C1 segment of cervical spinal cord (tissue), 14 donors: ENCODE data around the gene ITPR1.

Experiments
- DNase-seq, 14 donors: peaks; one replicate each; lab custom pipeline; 2025; lab: John Stamatoyannopoulos, UW

ITPR1 gene

GRCh38 chr3:4565809-4566501, 72.8 kb downstream of the ITPR1 start:
- no peak for DNase-seq

GRCh38 chr3:4568841-4569240, 75.7 kb downstream of the ITPR1 start:
- DNase-seq = no peak

GRCh38 chr3:4570840-4571621, 77.9 kb downstream of the ITPR1 start:
- no peak for DNase-seq

GRCh38 chr3:4571690-4572334, 78.7 kb downstream of the ITPR1 start:
- no peak for DNase-seq

- no peak for DNase-seq
These were observed 80.0 kb downstream of the ITPR1 start for GRCh38 chr3:4573153-4573552.

DNA sequence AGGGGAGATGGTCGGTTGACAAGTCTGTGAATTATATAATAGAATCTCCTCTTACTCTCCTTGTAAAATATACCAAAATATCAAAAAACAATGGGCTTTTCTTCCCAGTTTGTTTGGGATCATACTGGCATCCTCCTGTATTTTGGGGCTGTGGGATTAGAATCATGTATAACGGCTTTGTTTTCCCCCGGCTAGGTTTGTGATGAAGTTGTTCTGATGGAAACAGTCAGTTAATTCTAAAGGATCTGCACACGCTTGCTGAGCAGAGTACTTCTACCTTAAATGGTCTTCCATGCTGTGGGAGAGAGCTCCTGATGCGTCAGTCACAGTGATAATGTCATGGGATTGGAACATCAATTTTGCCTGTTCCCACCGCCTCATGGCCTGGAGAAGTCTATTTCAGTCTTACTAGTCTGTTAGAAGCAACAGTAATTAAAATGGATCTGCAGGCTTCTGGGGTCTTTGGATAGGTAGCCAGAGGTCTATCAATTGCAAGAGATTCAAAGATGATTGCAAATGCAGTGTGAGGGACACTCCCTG, 81.3 kb downstream of the ITPR1 start:
- DNase-seq = no peak

DNA sequence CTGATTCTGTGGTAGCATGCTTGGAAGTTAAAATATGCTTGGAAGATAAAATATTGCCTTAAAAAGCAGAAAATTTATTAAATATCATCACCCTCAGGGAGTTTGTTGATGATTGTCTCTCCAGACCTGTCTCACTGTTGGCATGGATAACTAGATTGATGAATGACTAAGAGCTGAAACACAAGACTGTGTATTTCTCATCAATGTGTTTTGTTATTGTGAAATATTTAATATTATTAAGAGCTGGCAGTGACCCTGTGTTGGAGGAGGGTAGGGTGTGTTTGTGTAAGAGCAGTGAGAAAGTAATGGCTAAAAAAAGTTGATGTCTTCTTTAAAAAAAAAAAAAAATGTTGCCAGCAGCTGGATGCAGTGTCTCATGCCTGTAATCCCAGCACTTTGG, 82.2 kb downstream of the ITPR1 start:
- no peak for DNase-seq

GRCh38 chr3:4577721-4578120, 84.6 kb downstream of the ITPR1 start:
- no peak for DNase-seq

DNA sequence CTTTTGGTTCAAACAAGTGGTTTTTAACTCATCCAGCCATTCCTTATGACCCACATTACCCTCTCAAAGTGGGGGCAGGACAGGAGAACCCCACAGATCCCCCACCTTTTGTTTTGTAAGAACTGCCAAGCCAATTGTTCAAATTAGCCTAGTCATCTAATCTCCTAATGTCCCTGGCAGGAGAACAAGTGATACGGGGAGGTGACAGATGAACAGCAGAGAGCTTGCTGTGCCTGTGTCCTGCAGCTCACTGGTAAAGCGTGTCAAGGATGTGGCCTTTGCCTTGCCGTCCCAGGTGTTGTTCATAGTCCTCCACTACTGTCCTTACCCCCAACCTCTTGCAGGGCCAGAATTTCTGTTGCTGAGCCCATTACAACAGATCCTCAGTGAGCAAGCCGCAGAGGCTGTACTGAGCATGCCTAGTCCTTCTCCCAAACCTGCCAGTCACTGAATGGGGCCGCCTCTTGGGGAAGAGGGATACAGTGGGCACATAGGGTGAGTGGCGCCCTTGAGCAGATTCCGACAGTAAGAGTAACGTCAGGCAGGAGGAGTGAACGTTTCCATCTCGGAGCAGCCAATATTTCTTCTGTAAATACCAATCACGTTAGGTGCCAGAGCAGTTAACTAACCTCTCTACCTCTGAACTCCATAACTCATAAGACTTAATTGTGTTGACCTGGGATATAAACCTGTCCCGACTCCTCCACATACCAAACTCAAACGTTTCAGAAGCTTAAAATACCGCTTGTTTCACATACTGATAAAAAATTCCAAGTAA, 87.4 kb downstream of the ITPR1 start:
- no peak for DNase-seq

DNA sequence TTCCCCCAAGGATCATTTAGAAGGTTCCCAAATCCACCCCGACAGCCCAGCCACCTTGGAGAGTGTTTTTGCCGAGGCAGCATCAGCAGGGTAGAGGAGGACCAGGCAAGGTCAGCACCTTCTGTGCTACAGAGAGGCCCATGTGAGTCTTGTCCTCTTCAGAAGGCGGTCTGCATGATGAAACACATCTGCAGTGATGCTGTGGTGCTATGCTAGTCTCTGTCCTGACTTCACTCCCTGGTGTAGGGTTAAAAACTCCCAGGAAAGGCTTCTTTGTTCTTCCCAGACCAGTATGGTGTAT, 87.9 kb downstream of the ITPR1 start:
- no peak for DNase-seq

DNA sequence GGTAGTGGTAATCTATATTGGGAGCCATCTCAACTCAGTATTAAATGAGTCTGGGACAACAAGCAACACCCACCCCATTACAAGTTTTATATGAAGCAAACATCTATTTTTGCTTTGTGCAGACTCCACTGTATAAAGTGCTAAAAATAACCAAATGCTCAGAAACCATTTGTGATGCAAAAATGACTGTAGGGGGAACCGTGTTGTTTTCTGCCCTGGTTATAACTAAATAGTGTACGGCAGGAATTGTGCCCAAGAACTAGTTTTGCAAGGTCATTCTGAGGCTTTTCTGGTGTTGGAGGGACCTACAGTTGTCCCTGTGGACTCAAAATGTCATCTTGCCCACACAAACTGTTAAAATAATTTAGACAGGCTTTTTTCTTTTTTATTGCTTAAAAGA, 88.3 kb downstream of the ITPR1 start:
- DNase-seq = no peak

GRCh38 chr3:4581920-4582611, 88.9 kb downstream of the ITPR1 start:
- DNase-seq = no peak

DNA sequence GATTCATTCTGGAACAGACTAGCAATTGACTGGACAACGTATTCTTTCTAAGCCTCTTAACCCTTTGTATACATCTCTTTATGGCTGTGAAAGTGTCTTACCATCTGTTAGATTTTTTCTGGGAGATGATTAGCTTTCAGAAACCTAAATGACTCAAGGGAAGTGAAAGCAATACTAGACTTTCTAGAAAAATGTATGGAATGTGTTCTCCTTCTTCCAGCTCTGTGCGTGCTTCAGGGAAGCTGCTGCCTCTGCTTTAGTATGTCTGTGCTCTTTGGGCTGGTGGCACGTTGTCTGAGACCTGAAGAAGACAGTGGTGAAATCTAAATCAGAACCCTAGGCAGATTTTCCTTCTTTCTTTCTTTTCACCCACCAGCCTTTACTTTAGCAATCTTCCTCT, 89.5 kb downstream of the ITPR1 start:
- no peak for DNase-seq

DNA sequence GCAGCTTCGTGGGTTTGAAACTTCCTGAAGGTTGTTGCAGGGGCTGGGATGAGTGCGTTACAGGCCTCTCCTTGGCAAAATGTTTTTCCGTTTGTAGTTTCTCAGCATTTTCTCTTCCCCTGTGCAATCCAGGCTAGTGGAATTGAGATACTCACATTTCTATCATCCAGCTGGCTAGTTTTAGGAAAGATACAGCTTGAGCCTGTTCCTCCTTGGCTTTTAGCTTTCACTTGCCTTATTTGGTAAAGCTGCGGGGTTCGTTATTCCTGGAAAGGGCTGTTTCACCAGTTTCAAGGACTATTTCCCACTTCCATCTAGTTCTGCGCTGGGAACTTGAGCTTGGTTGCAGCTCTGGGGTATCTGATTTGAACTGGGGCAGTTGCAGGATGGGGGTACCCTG, 90.3 kb downstream of the ITPR1 start:
- DNase-seq = no peak

DNA sequence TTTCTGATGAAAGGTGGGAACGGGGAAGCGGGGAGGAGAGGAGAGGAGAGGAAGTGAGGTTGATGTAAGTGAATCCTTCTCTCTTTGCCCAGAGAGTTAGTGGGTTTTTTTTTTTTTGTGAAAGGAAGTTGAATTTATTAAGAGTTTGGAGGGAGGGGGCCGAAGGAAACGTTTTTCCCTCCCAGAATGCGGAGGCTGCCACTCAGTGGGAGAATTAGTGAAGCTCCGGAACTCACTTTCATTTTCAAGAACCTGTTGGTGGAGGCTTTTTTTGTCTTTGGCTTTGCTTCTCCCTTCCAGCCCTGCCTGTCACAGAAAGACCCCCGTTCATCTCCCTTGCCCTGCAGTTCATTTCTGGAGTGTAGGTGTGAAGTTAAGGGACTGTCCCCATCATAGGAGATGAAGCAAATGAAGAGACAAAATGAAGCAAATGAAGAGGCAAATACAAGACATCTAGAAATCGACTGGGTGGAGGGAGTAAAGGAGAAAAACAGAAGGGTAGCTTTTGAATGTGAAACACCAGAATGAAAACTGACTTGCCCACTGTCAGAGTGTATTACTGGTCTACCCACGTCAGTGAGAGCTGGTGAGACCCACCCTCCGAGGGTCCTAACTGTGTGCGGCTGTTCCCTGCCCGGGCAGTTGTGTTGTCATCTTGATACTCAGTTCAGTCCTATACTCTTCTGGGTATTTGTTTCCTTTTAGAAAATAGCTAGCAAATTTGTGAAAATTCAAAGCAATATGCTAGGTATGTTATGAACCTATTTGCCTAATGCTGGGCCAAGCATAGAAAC, 91.5 kb downstream of the ITPR1 start:
- no peak for DNase-seq

GRCh38 chr3:4586381-4586780, 93.2 kb downstream of the ITPR1 start:
- no peak for DNase-seq

- no peak for DNase-seq
These were observed 94.1 kb downstream of the ITPR1 start for GRCh38 chr3:4587061-4587837.

- no peak for DNase-seq
These were observed 94.6 kb downstream of the ITPR1 start for GRCh38 chr3:4587838-4588105.

- no peak for DNase-seq
These were observed 95.3 kb downstream of the ITPR1 start for GRCh38 chr3:4588466-4588865.

- DNase-seq = no peak
These were observed 96.4 kb downstream of the ITPR1 start for GRCh38 chr3:4589475-4590097.
